ENCODE data around the gene RERE. TPM values are rescaled to one million over a fixed set of nuclear protein-coding genes. Genes with fewer than 3 reads are reported as not detected.

The RERE gene
- total RNA-seq, 1 experiment from 2014 or later, result 161 TPM

- Mint-ChIP-seq H3K27ac (no peak overlapping the region), H3K4me3 (no peak overlapping the region), H3K4me1 (peaks cover 39% of the 10 kb centered on the region), H3K36me3 (peaks cover 6% of the 10 kb centered on the region; the same call in 1 of the 2 replicates), H3K9me3 (peaks cover 4% of the 10 kb centered on the region), H3K27me3 (ENCODE audit: low read depth) (no peaks in the 10 kb centered on the region)
- ChIA-PET POLR2A (no interaction called here), CTCF (interaction anchor here (1.6 kb wide), 1 partner anchor 96 kb away, joined by 5 read pairs; no protein-coding TSS in a partner anchor)
- DNase-seq (ENCODE audit: low spot score) (no peak), ATAC-seq (no peak)
- TF ChIP-seq IRF2 (CRISPR knock-in tag; IDR thresholded peaks at IDR 0.05; ENCODE audit: borderline replicate concordance, low read depth) (no peak), JUN (CRISPR knock-in tag; IDR thresholded peaks at IDR 0.05) (no peak), ZNF138 (CRISPR knock-in tag; conservative IDR thresholded peaks at IDR 0.05) (no peak)
Measured at GRCh38 chr1:8752921-8753713, 64.3 kb downstream of the RERE start.

- CTCF ChIA-PET, result interaction anchor here (1.3 to 1.6 kb wide), 2 partner anchors 12 to 97 kb away, joined by 3 to 5 read pairs; no protein-coding TSS in a partner anchor
- Mint-ChIP-seq H3K27ac (peak overlapping the region; percentile 28; the same call in 1 of the 2 replicates), H3K36me3 (peaks cover 7% of the 10 kb centered on the region; the same call in 1 of the 2 replicates), H3K9me3 (peaks cover 6% of the 10 kb centered on the region), H3K27me3 (ENCODE audit: low read depth) (no peaks in the 10 kb centered on the region), H3K4me1 (peaks cover 37% of the 10 kb centered on the region), H3K4me3 (no peak overlapping the region)
- POLR2A ChIA-PET, result no interaction called here
- ATAC-seq, result no peak
- TF ChIP-seq CBFB (CRISPR knock-in tag; IDR thresholded peaks at IDR 0.05; ENCODE audit: low read depth), result no peak
- TF ChIP-seq USF1 (CRISPR knock-in tag; IDR thresholded peaks at IDR 0.05), result no peak
- no peak for TF ChIP-seq KAT7 (CRISPR knock-in tag; IDR thresholded peaks at IDR 0.05; ENCODE audit: borderline replicate concordance)
- no peak for DNase-seq (ENCODE audit: low spot score)
Measured at GRCh38 chr1:8752411-8752810, 65.0 kb downstream of the RERE start.

GRCh38 chr1:8751984-8752383, 65.5 kb downstream of the RERE start:
- CTCF ChIA-PET, result interaction anchor here (1.3 to 1.6 kb wide), 2 partner anchors 11 to 97 kb away, joined by 3 to 5 read pairs; no protein-coding TSS in a partner anchor
- POLR2A ChIA-PET, result no interaction called here
- ATAC-seq, result no peak
- peaks cover 6% of the 10 kb centered on the region for H3K9me3 Mint-ChIP-seq
- no peak for DNase-seq (ENCODE audit: low spot score)
- TF ChIP-seq ZMAT4 (CRISPR knock-in tag; IDR thresholded peaks at IDR 0.05), result no peak
- peaks cover 34% of the 10 kb centered on the region for H3K4me1 Mint-ChIP-seq
- H3K4me3 Mint-ChIP-seq, result no peak overlapping the region
- no peaks in the 10 kb centered on the region for H3K27me3 Mint-ChIP-seq (ENCODE audit: low read depth)
- peak overlapping the region; percentile 28; the same call in 1 of the 2 replicates for H3K27ac Mint-ChIP-seq
- peaks cover 7% of the 10 kb centered on the region; the same call in 1 of the 2 replicates for H3K36me3 Mint-ChIP-seq

GRCh38 chr1:8747879-8748825, 69.3 kb downstream of the RERE start:
- ChIA-PET CTCF (interaction anchor here (0.6 to 1.4 kb wide), 3 partner anchors 257 to 434 kb away, joined by 3 read pairs; no protein-coding TSS in a partner anchor), POLR2A (no interaction called here)
- peaks cover 6% of the 10 kb centered on the region for H3K9me3 Mint-ChIP-seq
- H3K4me1 Mint-ChIP-seq, result peaks cover 19% of the 10 kb centered on the region
- H3K27ac Mint-ChIP-seq, result no peak overlapping the region
- ATAC-seq (no peak), DNase-seq (ENCODE audit: low spot score) (no peak)
- H3K36me3 Mint-ChIP-seq, result peaks cover 7% of the 10 kb centered on the region; the same call in 1 of the 2 replicates
- H3K4me3 Mint-ChIP-seq, result no peak overlapping the region
- TF ChIP-seq NR2C2 (CRISPR knock-in tag; IDR thresholded peaks at IDR 0.05), result no peak
- no peak for TF ChIP-seq ZNF232 (CRISPR knock-in tag; IDR thresholded peaks at IDR 0.05)
- no peak for TF ChIP-seq ATF3 (CRISPR knock-in tag; conservative IDR thresholded peaks at IDR 0.05)
- TF ChIP-seq CREB1 (CRISPR knock-in tag; IDR thresholded peaks at IDR 0.05), result no peak
- no peak for TF ChIP-seq NR3C1 (CRISPR knock-in tag; conservative IDR thresholded peaks at IDR 0.05; ENCODE audit: low read depth)
- TF ChIP-seq ETV6 (CRISPR knock-in tag; IDR thresholded peaks at IDR 0.05), result no peak
- no peak for TF ChIP-seq ZNF396 (CRISPR knock-in tag; IDR thresholded peaks at IDR 0.05; ENCODE audit: borderline replicate concordance)
- TF ChIP-seq TEAD4 (CRISPR knock-in tag; IDR thresholded peaks at IDR 0.05), result no peak
- TF ChIP-seq ZNF138 (CRISPR knock-in tag; conservative IDR thresholded peaks at IDR 0.05), result no peak
- no peak for TF ChIP-seq ZMAT4 (CRISPR knock-in tag; IDR thresholded peaks at IDR 0.05)
- TF ChIP-seq ZNF425 (CRISPR knock-in tag; conservative IDR thresholded peaks at IDR 0.05), result no peak
- no peak for TF ChIP-seq CDX4 (CRISPR knock-in tag; IDR thresholded peaks at IDR 0.05; ENCODE audit: borderline replicate concordance)
- TF ChIP-seq PREB (CRISPR knock-in tag; IDR thresholded peaks at IDR 0.05; ENCODE audit: borderline replicate concordance), result no peak
- no peaks in the 10 kb centered on the region for H3K27me3 Mint-ChIP-seq (ENCODE audit: low read depth)

Data from WTC11 (cell line).